ENCODE measurements around the gene AASS. TPM values are rescaled to one million over a fixed set of nuclear protein-coding genes. Genes with fewer than 3 reads are reported as not detected.
"Not testable (repeated sequence)": the region's sequence is repeated elsewhere in the genome, so short reads cannot be mapped to it uniquely, and the experiment has no call there.

The AASS gene
- 20.1 and 23.6 TPM in 2 replicates for total RNA-seq
- 2.1 TPM for polyA plus RNA-seq (2012)

DNA sequence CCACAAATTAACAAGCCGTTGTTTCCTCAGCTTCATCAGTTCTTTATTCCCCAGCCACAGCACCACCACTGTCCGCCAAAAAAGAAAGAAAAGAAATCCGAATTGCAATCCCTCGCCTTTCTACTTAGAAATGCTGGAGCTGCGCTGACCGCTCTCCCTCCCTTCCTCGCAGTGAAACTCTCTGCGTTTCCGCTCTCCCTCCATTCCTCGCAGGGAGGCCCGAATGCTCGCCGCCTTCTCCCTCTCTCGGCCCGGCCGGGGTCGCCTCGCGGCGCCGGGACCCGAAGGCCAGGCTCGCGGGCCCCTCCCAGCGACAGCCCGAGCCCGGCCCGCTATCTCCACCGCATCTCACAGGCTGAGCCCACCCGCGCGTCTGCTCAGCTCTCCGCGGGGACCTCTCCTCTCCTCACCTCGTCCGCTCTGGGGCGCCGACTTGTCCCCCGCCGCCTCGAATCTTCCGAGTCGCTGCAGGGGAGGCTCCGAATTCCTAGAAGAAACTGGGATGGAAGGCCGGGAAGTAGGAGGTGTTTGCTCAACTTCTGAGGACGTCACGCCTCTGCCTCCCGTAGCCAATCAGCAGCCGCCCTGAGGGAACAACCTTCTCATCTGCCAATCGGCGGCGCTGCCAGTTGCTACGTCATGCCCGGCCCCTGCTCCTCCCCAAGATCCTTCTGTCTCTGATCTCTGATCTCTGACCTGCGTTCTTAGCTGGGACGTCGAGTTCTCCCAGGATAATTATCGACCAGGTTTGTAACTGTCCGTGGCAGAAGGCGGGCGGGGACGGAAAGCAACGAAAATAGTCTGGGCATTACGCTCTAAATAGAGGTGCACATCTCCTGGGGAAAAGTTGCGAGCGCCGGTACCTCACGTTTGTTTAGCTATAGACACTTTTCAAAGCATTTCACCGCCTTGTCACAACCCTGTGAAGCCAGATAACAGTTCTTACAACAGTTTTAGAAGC is at the start of gene AASS:
AASS (minus strand) TSS at position 499 of the 961 bp plus-strand sequence. CDS start 10,523 bp downstream, outside the sequence.
- DNase-seq (ENCODE audit: low read depth), result peak; percentile 99

DNA sequence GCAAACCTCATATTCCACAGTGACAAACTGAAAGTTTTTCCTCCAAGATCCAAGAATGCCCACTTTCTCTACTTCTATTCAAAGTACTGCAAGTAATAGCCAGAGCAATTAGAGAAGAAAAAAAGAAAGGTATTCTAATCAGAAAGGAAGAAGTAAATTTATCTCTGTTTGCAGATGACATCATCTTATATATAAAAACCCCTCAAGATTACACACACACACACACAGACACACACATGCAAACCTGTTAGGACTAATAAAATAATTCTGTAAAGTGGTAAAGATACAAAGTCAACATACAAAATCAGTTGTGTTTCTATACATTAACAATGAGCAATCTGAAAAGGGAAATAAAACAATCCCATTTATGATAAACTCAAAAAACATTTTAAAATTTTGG is 44.7 kb upstream of the AASS start:
- no peak for DNase-seq (ENCODE audit: low read depth)

DNA sequence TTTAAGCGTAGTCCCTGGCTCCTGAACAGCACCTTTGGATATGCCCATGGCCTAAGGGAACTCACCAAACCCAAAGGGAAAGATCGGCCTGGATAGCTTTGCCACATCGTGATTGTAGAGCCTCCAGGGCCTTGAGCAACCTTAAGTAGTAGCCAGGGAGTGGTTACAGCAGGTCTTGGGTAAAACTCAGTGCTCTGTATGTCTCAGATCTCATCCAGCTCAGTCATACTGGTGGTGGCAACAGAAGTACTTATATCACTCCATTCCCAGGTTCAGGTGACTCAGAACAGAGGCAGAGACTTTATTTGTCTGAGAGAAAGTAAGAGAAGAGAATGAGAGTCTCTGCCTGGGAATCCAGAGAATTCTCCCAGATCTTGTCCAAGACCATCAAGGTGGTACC is 39.1 kb upstream of the AASS start:
- DNase-seq (ENCODE audit: low read depth), result no peak

DNA sequence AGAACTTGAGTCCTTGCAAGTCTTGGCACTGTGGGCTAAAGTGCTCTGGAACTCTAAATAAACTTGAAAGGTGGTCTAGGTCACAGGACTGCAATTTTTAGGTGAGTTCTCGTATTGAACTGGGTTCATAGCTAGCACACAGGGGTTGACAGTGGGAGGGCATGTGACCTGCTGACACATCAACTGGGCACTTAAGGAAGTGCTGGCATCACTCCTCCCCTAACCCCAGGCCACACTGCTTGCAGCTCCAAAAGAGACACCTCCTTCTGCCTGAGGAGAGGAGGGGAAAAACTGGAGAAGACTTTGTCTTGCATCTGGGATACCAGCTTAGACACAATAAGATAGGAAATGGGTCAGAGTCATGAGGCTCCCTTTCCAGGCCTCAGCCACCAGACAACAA is 38.0 kb upstream of the AASS start:
- no peak for DNase-seq (ENCODE audit: low read depth)

DNA sequence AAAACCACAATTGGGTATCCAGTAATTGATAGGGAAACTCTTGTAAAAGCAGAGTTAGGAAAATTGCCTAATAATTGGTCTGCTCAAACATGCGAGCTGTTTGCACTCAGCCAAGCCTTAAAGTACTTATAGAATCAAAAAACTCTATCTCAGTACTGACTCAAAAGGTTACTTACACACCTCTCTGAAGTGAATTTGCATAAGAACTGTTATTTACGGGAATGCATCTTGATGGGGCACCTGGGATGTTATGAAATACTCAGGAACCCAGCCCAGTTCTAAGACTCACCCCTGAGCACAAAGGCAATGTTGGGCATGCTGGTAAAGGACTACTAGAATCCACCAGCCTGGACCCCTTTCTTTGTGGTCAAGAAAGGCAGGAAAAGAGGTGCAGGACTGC is 28.1 kb upstream of the AASS start:
- DNase-seq (ENCODE audit: low read depth), result not testable (repeated sequence)

DNA sequence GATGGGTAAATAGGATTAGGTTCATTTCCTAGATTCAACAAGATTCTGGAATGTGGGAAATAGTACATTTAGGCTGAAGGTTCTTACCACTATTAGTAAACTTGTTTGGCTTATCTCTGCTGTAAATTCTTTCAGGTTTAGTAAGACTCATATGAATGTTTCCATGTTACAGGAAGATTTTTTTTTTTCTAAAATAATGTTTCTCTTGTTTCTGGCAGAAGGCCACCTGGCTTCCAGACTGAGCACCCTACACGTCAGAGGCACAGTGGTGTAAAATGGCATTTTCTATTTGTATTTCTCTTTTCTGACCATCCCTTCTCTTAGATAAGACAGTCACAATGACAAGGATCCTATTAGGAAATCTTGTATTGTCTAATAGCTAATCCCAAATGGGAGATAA is 22.7 kb upstream of the AASS start:
- peak; percentile 7 for DNase-seq (ENCODE audit: low read depth)

DNA sequence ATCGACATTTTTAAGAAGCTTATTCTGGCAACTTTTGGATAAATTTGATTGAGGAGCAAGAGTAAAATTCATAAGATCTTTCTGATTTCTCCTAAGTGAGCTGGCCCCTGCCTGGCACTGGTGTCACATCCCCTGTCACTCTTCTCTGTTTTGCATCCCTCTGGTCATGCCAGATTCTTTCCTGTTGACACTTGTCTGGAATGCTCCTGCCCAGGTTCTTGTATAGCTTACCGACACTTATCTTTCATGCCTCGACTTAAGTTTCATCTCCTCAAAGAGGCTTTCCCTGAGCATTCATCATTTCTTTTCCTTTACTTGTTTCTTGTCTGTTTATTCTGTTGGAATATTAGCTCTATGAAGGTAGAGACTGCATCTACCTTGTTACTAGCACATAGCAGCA is 22.2 kb upstream of the AASS start:
- no peak for DNase-seq (ENCODE audit: low read depth)

DNA sequence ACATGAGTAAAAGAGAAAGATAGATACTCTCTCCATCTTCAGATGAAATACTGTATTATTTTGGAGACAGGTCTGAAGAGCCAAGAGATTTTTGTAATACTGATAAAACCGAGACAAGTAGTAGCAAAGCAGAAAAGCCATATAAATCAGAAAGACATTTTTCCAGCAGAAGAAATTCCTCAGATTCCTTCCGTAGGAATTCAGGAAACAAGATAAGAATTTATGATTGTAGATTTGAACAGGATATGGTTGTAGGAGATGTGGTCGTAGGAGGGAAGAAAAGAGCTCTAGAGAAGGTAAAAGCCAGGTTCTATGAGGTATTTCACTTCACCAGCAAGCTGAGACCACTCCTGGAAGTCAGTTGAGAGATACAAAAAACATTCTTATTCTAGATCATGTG is 17.6 kb upstream of the AASS start:
- no peak for DNase-seq (ENCODE audit: low read depth)

DNA sequence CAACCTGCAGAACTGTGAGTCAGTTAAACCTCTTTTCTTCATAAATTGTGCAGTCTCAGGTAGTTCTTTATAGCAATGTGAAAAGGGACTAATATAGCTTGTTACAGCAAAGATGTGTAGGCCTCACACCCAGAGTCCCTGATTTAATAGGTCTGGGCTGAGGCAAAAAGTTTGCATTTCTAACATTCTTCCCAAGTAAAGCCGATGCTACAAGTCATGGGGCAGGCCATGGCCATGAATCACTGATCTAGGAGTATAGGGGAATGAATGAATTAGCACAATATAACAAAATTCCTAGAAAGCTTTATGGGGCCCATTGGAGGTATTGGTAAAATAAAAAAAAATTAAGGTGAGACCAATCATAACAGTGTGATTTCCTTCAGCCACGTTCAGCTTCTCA is 11.5 kb upstream of the AASS start:
- DNase-seq (ENCODE audit: low read depth), result no peak

DNA sequence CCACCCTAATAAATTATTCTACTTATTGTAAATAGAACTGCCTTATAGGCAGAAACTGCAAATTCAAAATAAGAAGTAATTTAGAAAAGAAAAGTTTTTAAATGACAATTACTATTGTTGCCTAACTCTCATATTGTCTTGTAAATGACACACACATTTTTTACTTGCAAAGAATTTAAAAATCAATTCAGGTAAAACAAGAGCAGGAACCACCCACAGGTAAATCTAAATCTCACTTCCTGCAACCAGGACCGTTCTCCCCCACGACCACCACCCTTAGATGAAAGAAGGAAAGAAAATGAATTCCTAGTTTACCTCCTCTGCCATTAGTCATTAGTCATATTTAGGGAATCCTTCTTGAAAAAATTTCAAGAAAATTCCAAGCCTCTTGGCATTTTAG is 4.8 kb upstream of the AASS start:
- no peak for DNase-seq (ENCODE audit: low read depth)

DNA sequence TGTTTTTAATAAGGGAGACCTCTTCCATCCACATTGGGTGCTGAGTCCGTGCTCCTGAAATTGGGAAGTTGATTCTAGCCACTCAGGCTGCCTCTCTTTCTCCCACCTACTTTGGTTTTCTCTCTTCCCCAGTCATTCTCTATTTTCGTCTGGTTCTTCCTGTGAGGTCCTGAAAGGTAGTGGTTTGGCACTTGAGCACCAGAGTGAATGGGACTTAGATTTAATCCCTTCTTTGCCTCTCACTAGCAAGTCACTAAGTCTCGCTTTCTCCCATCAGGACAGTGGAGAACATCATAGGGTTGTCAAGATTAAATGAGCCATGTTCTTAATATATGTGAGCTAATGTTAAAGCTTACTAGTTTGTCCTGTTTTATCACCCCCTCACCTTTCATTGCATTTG is 4.0 kb upstream of the AASS start:
- DNase-seq (ENCODE audit: low read depth), result no peak

DNA sequence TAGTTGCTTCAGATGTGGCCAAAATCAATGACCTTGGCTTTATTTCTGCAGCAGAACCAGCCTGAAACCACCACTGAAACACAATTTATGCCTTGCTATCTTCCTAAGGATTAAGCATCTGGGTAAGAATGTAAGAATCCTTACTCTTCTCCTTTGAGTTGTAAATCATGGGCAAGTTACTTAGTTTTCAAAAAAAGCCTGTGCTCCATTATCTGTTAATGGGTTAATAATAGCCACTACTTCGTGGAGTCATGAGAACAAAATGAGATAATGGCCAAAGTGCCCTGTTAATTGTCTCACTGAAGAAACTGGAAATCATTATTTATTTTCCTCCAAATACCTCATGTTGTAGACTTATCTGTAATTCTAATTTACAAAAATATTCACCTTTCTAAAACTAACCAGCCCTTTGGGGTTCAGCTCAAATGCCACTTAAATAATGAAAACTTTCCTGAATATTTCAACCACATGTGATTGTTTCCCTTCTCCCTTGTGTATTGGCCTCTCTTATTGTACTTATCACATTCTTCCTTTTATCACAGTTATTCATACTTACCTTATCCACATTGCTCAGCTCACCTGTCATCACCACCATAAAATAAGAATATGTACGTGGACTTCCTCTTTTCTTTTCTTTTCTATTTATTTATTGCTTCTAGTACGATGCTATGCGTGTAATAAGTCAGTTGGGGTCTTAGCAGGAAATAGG is 2.0 kb upstream of the AASS start:
- DNase-seq (ENCODE audit: low read depth), result no peak

DNA sequence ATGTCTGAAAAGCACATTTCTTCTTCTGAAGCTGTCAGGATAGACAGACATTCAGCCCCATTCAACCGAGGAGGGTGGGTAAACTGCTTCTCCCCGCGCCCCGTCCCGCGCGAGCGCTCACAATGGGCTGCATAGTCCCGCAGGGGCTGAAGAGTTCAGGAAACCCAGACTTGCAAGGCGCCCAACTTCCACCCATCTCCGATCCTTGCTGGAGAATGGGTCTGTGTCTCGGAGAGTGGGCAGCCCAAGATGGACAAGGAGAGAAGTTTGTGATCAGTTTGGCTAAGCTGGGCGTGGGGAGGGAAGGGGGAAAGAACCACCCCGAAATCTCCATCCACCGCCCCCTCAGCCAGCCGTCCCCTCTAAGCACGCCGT is 686 bp downstream of the AASS start:
- DNase-seq (ENCODE audit: low read depth), result peak; percentile 37

DNA sequence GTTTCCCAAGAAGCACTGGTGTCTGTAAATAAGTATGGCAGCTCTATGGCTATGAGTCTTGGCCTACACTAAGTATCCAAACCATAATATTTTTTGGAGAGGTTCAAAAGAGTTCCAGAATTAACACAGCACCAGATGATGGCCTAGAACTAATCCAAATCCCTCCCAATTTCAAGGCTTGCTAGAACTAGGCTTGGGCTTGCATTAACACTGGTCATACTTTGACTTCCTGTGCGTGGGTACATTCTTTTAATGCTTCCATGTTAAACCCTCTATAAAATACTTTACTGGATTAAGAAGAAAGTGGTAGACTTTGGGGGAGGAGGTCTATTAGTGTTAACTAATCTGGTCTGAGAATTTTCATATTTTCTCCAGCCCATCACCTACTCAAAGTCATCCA is 3.1 kb downstream of the AASS start:
- no peak for DNase-seq (ENCODE audit: low read depth)

DNA sequence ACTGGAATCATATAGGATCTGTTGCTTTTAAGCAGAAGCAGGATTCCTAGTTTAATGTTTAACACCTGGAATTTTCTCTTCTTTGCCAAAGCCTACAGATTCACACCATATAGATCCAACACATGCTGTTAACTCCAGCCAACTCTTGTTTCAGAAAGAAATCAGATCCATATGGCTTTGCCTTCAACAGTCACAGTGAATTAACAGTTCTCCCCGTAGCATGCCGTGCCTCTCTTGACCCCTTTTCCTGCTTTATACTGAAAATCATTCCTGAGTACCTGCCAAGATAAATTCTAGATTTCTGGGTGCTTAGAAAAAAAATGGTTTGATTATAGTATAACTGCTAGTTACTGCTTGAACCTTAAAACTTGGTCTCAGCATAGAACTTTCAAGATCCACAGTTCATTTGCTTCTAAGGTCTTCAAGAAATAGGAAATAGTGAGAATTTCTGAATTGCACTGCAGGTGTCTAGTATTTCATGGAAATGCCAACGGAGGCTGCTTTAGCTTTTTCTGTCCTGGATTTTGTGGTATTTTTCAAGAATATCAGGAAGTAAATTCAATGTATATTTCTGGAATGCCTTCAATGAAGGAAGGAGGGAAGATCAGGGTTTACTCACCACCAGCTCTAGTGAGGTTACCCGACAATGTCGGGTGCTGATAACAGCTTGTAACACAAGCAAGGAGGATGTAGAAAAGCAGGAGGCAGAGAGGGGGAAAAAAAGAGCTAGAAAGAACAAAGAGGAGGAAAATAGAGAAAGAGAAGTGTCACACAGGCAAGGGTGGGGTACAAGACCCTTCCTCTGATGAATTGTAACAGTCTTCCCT is 6.6 kb downstream of the AASS start:
- peak; percentile 5 for DNase-seq (ENCODE audit: low read depth)

DNA sequence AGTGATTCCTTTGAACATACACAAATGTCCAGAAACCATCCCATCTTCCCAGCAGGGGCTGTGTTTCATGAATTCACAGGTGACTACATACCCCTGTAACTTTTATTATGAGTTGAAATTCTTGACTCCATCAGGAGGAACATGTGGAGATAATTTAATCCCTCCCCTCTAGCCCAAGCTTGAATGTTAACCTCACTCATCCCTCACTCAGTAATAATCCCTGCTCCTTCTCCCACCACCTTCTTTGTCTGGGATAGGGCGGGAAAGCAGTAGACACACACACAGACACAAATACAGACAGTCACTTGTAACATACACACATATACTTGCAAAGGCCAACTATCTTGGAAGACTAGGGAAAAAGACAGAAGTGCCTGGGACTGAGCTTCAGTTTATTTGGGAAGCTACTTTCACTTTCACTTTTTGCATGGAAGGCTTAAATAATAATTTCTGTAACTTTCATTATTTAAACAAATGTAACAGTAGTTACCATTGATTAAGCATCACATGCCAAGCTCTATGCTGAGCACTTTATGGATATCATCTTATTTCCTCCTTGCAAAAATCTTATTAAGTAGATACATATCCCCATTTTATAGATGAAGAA is 7.3 kb downstream of the AASS start:
- DNase-seq (ENCODE audit: low read depth), result peak; percentile 11

DNA sequence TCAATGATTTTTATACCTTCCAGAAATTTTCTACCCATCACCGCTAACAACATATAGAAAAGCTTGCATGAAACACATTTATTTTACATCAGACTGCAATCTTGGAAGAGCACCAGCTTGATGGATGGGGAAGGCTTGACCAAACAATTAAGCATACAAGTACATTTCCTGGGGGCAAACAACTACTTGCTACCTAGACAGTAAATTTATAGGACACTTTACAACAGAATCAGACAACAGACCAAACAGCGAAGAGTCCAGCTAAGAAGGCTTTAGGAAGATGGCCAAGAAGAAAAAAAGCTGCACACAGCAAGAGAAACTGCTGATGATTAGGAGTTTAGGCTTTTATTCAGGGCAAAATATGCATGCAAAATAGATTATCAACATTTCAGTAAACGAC is 8.0 kb downstream of the AASS start:
- no peak for DNase-seq (ENCODE audit: low read depth)

DNA sequence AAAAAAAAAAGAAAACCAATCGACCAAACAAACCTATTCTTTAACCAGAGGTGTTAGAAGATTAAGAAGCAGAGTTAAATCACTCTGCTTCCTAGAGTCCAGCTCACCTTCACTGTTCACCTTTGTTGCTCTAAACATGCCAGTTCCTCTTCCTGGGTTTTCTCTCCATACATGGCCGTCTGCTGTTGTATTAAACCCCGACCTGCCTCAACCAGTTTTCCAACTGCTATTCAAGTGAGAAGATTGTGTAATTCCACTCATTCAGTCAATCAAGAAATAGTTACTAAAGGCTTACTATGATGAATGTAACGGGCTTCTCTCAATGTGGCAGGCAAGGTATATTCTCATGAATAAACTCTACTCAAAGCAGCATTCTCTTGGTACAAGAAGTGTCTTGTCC is 8.8 kb downstream of the AASS start:
- no peak for DNase-seq (ENCODE audit: low read depth)

DNA sequence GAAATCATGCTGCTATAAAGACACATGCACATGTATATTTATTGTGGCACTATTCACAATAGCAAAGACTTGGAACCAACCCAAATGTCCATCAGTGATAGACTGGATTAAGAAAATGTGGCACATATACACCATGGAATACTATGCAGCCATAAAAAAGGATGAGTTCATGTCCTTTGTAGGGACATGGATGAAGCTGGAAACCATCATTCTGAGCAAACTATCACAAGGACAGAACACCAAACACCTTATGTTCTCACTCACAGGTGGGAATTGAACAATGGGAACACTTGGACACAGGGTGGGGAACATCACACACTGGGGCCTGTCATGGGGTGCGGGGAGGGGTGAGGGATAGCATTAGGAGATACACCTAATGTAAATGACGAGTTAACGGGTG is 9.3 kb downstream of the AASS start:
- not testable (repeated sequence) for DNase-seq (ENCODE audit: low read depth)

DNA sequence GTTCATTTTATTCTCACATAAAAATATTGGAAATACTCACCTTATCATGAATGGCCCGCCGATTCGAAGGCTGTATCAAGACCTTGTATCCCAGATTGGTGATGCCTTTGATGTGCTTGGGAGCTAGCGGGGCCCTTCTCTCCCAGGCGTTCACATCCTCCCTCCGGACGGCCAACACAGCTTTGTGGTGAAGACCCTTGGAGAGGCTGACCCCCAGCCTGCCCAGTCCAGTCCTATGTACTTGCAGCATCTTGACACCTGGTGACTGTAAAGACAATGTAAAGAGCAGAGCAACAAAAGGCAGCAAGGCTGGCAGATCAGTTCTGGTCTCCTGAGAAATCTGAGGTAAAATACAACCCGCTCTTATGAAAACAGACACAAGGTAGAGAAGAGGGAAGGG is 10.6 kb downstream of the AASS start:
- DNase-seq (ENCODE audit: low read depth), result no peak

DNA sequence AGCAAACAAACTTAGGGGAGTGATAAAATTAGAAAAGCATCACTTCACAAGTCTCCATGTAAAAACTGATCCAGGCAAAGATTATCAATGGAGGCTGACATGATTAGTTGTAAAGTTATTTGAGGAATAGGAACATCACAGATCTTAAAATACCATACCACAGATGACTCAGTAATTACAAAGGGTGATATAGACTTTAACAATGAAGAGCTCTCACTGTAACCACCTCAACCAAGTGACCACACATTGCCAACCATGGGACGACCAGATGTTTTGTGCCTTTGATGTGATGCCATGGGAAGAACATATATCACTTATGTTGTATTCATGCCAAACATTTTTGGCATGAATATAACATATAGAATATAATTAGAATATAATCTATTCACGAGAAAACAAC is 11.7 kb downstream of the AASS start:
- DNase-seq (ENCODE audit: low read depth), result peak; percentile 56
